ENCODE data around the gene B3GAT1. TPM values are rescaled to one million over a fixed set of nuclear protein-coding genes. Genes with fewer than 3 reads are reported as not detected.
A peak's percentile ranks its signal among the peaks of the same experiment; 100 is the strongest.

Gene B3GAT1
- total and polyA plus RNA-seq, 2 donors (not counting 1 experiment from before 2014, with no cell fraction given): under 0.01 TPM; not detected in 1

DNA sequence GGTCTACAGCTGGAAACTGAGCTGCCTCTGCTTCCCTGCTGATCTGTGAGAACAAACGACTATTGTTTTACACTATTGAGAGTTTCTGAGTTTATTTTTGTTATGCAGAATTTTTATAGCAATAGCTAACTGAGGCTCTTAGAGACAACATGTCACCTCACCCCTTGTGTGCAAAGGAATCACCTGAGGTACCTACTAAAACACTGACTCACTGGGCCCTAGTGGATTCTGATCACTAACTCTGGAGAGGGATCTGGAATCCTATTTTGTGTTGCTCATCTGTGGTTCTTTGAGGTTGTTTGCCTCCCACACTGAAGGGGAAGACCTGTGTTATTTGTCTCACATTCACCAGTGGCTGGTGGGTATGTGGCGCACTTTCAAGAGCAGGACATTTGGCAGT, 13.4 kb upstream of the B3GAT1 start:
- Histone ChIP-seq H4K20me1 (ENCODE audit: control insufficient read depth, extremely low read depth, insufficient read depth, low read length) (no peaks in the 10 kb centered on the region), H3K9ac (ENCODE audit: insufficient read depth, low read length) (no peak overlapping the region), H3K4me1 (ENCODE audit: control insufficient read depth, extremely low read depth, insufficient read depth, low read length) (no peaks in the 10 kb centered on the region), H3K9me3 (ENCODE audit: control insufficient read depth, insufficient read depth, low read depth, low read length) (no peaks in the 10 kb centered on the region), H3K36me3 (ENCODE audit: control insufficient read depth, insufficient read depth, low read length) (no peaks in the 10 kb centered on the region), H3K27me3 (ENCODE audit: control insufficient read depth, insufficient read depth, low read length) (no peaks in the 10 kb centered on the region), H3K4me3 (replicated peaks in 1 of 4; ENCODE audit: control extremely low read depth in 1 of 4, insufficient read depth in 1 of 4, low read depth in 3 of 4, low read length in 4 of 4) (no peak overlapping the region), H3K4me2 (ENCODE audit: extremely low read depth, insufficient read depth, low read length) (no peak overlapping the region), H3K79me2 (ENCODE audit: control insufficient read depth, insufficient read depth, low read length) (no peaks in the 10 kb centered on the region), H3K27ac (ENCODE audit: insufficient read depth, low read length) (no peak overlapping the region), H2AFZ (ENCODE audit: low read length) (no peak overlapping the region)
- no peak for TF ChIP-seq EZH2 (IDR thresholded peaks at IDR 0.05; ENCODE audit: low read length, missing control alignments)
- TF ChIP-seq, protein P1, sequence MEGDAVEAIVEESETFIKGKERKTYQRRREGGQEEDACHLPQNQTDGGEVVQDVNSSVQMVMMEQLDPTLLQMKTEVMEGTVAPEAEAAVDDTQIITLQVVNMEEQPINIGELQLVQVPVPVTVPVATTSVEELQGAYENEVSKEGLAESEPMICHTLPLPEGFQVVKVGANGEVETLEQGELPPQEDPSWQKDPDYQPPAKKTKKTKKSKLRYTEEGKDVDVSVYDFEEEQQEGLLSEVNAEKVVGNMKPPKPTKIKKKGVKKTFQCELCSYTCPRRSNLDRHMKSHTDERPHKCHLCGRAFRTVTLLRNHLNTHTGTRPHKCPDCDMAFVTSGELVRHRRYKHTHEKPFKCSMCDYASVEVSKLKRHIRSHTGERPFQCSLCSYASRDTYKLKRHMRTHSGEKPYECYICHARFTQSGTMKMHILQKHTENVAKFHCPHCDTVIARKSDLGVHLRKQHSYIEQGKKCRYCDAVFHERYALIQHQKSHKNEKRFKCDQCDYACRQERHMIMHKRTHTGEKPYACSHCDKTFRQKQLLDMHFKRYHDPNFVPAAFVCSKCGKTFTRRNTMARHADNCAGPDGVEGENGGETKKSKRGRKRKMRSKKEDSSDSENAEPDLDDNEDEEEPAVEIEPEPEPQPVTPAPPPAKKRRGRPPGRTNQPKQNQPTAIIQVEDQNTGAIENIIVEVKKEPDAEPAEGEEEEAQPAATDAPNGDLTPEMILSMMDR (conservative IDR thresholded peaks at IDR 0.05 in 1 of 2, IDR thresholded peaks at IDR 0.05 in 1 of 2; ENCODE audit: low read depth in 1 of 2, low read length in 2 of 2): no peak
- DNase-seq (ENCODE audit: low read depth in 2 of 2): no peak

DNA sequence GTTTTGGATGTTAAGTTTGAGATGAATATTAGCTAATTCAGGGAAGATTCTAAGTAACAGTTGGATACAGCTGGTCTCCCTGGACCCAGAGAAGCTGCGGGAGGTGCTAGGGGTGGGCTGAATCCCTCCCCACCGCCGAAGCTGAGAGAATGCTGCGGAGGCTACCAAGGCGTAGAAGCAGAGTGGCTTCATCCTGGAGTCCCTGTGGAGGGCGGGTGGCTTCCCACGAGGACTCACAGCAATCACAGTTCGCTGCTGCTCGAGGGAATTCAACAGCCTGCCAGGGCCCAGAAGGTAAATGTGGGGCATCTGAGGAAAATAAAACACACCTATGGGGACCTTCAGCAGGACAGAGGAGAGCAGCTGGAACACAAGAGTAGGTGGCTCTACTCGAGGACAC, 11.1 kb upstream of the B3GAT1 start:
- Histone ChIP-seq H3K27ac (ENCODE audit: insufficient read depth, low read length) (no peak overlapping the region), H3K9ac (ENCODE audit: insufficient read depth, low read length) (no peak overlapping the region), H4K20me1 (ENCODE audit: control insufficient read depth, extremely low read depth, insufficient read depth, low read length) (no peaks in the 10 kb centered on the region), H3K4me1 (ENCODE audit: control insufficient read depth, extremely low read depth, insufficient read depth, low read length) (no peaks in the 10 kb centered on the region), H3K4me3 (replicated peaks in 1 of 4; ENCODE audit: control extremely low read depth in 1 of 4, insufficient read depth in 1 of 4, low read depth in 3 of 4, low read length in 4 of 4) (no peak overlapping the region), H3K4me2 (ENCODE audit: extremely low read depth, insufficient read depth, low read length) (no peak overlapping the region), H3K9me3 (ENCODE audit: control insufficient read depth, insufficient read depth, low read depth, low read length) (no peaks in the 10 kb centered on the region), H3K79me2 (ENCODE audit: control insufficient read depth, insufficient read depth, low read length) (no peaks in the 10 kb centered on the region), H2AFZ (ENCODE audit: low read length) (no peak overlapping the region), H3K27me3 (ENCODE audit: control insufficient read depth, insufficient read depth, low read length) (no peaks in the 10 kb centered on the region), H3K36me3 (ENCODE audit: control insufficient read depth, insufficient read depth, low read length) (no peaks in the 10 kb centered on the region)
- no peak for DNase-seq (ENCODE audit: low read depth in 2 of 2)
- TF ChIP-seq, protein P1 (conservative IDR thresholded peaks at IDR 0.05 in 1 of 2, IDR thresholded peaks at IDR 0.05 in 1 of 2; ENCODE audit: low read depth in 1 of 2, low read length in 2 of 2): no peak
- no peak for TF ChIP-seq EZH2 (IDR thresholded peaks at IDR 0.05; ENCODE audit: low read length, missing control alignments)

DNA sequence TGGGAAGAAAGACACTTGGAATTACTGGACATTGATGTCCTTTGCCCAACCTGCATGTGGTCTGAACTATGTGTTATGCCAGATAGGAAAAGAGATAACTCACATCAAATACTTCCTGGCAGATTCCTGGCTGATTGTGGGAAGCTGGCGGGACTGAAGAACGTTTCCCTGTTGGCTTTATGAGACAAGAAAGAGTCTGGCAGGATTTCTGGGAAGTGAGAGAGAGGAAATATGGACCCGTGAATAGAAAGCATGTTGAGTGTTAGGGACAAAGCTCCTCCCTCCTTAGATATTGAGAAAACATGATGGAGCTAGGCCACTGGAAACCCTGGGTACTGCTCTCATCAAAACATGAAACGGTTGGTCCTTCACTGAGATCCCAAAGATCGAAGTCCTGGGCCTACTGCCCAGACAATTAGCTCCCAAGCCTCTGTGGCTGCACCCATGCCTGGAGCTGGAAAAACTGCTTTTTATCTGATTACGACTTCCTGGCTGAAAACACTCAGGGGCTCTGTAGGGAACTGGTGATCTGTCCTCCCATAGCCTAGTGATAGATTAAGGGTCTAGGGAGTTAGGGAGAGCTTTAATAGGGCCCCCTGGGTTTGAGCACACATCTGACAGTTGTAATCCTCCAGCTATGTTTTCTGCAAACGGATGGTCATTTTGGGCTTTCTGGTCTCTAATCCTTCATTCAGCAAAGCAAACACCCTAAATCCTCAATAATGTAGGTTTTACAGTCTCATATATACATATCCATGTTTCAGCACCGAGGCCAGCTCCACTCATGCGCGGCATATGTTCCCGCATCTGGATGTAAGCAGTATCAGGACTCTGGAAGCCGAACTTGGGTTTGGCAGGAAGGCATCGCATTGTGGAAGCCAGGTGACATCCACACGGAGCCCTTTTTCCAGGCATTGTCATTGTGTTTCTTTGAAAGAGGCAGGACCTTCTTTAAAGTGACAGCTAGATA, 6.1 kb upstream of the B3GAT1 start:
- H3K9ac ChIP-seq (ENCODE audit: insufficient read depth, low read length): no peak overlapping the region
- H3K36me3 ChIP-seq (ENCODE audit: control insufficient read depth, insufficient read depth, low read length): no peaks in the 10 kb centered on the region
- H4K20me1 ChIP-seq (ENCODE audit: control insufficient read depth, extremely low read depth, insufficient read depth, low read length): no peaks in the 10 kb centered on the region
- H3K9me3 ChIP-seq (ENCODE audit: control insufficient read depth, insufficient read depth, low read depth, low read length): no peaks in the 10 kb centered on the region
- H3K4me3 ChIP-seq (replicated peaks in 1 of 4; ENCODE audit: control extremely low read depth in 1 of 4, insufficient read depth in 1 of 4, low read depth in 3 of 4, low read length in 4 of 4): no peak overlapping the region
- H2AFZ ChIP-seq (ENCODE audit: low read length): no peak overlapping the region
- H3K27me3 ChIP-seq (ENCODE audit: control insufficient read depth, insufficient read depth, low read length): peaks cover 3% of the 10 kb centered on the region
- H3K4me1 ChIP-seq (ENCODE audit: control insufficient read depth, extremely low read depth, insufficient read depth, low read length): no peaks in the 10 kb centered on the region
- H3K79me2 ChIP-seq (ENCODE audit: control insufficient read depth, insufficient read depth, low read length): no peaks in the 10 kb centered on the region
- DNase-seq (ENCODE audit: low read depth in 2 of 2): peak in 1 of 2 donors; percentile 19
- TF ChIP-seq, protein P1 (conservative IDR thresholded peaks at IDR 0.05 in 1 of 2, IDR thresholded peaks at IDR 0.05 in 1 of 2; ENCODE audit: low read depth in 1 of 2, low read length in 2 of 2): no peak
- TF ChIP-seq EZH2 (IDR thresholded peaks at IDR 0.05; ENCODE audit: low read length, missing control alignments): no peak
- H3K27ac ChIP-seq (ENCODE audit: insufficient read depth, low read length): no peak overlapping the region
- H3K4me2 ChIP-seq (ENCODE audit: extremely low read depth, insufficient read depth, low read length): no peak overlapping the region

All from fibroblast of lung (primary cell).